ENCODE measurements around the gene NSMF. TPM values are rescaled to one million over a fixed set of nuclear protein-coding genes. Genes with fewer than 3 reads are reported as not detected.

NSMF gene
- total RNA-seq, 1 experiment from 2014 or later, result 73.4 TPM

- no peak for TF ChIP-seq EZH2 (IDR thresholded peaks at IDR 0.05; ENCODE audit: low read depth)
- TF ChIP-seq CTCF (conservative IDR thresholded peaks at IDR 0.05), result no peak
- no peak for DNase-seq
- CTCF ChIA-PET, result no interaction called here
- no peaks in the 10 kb centered on the region for H3K36me3 ChIP-seq (ENCODE audit: low read depth)
- no peak overlapping the region for H3K4me3 ChIP-seq
- H2AFZ ChIP-seq, result no peak overlapping the region
- intact Hi-C loops (cut with micrococcal nuclease; ENCODE audit: unreplicated experiment), result no loop called here
- peaks cover 4% of the 10 kb centered on the region for H3K27me3 ChIP-seq (ENCODE audit: insufficient read depth, low read depth)
- POLR2A ChIA-PET (ENCODE audit: unreplicated experiment), result no interaction called here
- no peaks in the 10 kb centered on the region for H3K79me2 ChIP-seq (ENCODE audit: low read depth)
- no peaks in the 10 kb centered on the region for H4K20me1 ChIP-seq (ENCODE audit: insufficient read depth)
- peaks cover 10% of the 10 kb centered on the region; the same call in 1 of the 2 replicates for H3F3A ChIP-seq (ENCODE audit: insufficient read depth, low read depth)
- H3K4me2 ChIP-seq, result no peak overlapping the region
- H3K9me2 ChIP-seq (ENCODE audit: insufficient read depth), result no peaks in the 10 kb centered on the region
- no peaks in the 10 kb centered on the region for H3K9me3 ChIP-seq (ENCODE audit: insufficient read depth, low read depth)
- BruUV-seq (replicated peaks), result no TSS peak
- H3K27ac ChIP-seq, result no peak overlapping the region
- peaks cover 6% of the 10 kb centered on the region for H3K4me1 ChIP-seq (replicated peaks; ENCODE audit: insufficient read depth)
Measured at GRCh38 chr9:137501457-137501856, 42.3 kb upstream of the NSMF start.

GRCh38 chr9:137500666-137501397, 41.7 kb upstream of the NSMF start:
- Histone ChIP-seq H3F3A (ENCODE audit: insufficient read depth, low read depth) (peaks cover 10% of the 10 kb centered on the region; the same call in 1 of the 2 replicates), H3K27me3 (ENCODE audit: insufficient read depth, low read depth) (no peaks in the 10 kb centered on the region; the same call in 1 of the 2 replicates), H3K4me3 (no peak overlapping the region), H2AFZ (no peak overlapping the region), H3K27ac (no peak overlapping the region), H3K4me1 (replicated peaks; ENCODE audit: insufficient read depth) (peaks cover 6% of the 10 kb centered on the region), H3K9me3 (ENCODE audit: insufficient read depth, low read depth) (no peaks in the 10 kb centered on the region), H4K20me1 (ENCODE audit: insufficient read depth) (no peaks in the 10 kb centered on the region), H3K79me2 (ENCODE audit: low read depth) (no peaks in the 10 kb centered on the region), H3K9me2 (ENCODE audit: insufficient read depth) (no peaks in the 10 kb centered on the region), H3K36me3 (ENCODE audit: low read depth) (no peaks in the 10 kb centered on the region), H3K4me2 (no peak overlapping the region)
- no TSS peak for BruUV-seq (replicated peaks)
- DNase-seq, result no peak
- CTCF ChIA-PET, result no interaction called here
- TF ChIP-seq CTCF (conservative IDR thresholded peaks at IDR 0.05), result no peak
- no peak for TF ChIP-seq EZH2 (IDR thresholded peaks at IDR 0.05; ENCODE audit: low read depth)
- POLR2A ChIA-PET (ENCODE audit: unreplicated experiment), result no interaction called here
- intact Hi-C loops (cut with micrococcal nuclease; ENCODE audit: unreplicated experiment), result no loop called here

GRCh38 chr9:137499858-137500661, 40.9 kb upstream of the NSMF start:
- intact Hi-C loops (cut with micrococcal nuclease; ENCODE audit: unreplicated experiment), result no loop called here
- no peaks in the 10 kb centered on the region for H3K36me3 ChIP-seq (ENCODE audit: low read depth)
- no TSS peak for BruUV-seq (replicated peaks)

More at GRCh38 chr9:137499858-137500661, 40.9 kb upstream of the NSMF start:
- no peak for DNase-seq
- Histone ChIP-seq H3K27ac (no peak overlapping the region), H3F3A (ENCODE audit: insufficient read depth, low read depth) (peaks cover 10% of the 10 kb centered on the region; the same call in 1 of the 2 replicates), H3K9me3 (ENCODE audit: insufficient read depth, low read depth) (no peaks in the 10 kb centered on the region), H3K4me3 (no peak overlapping the region), H4K20me1 (ENCODE audit: insufficient read depth) (no peaks in the 10 kb centered on the region), H3K79me2 (ENCODE audit: low read depth) (no peaks in the 10 kb centered on the region), H3K4me2 (no peak overlapping the region), H3K9me2 (ENCODE audit: insufficient read depth) (no peaks in the 10 kb centered on the region), H3K4me1 (replicated peaks; ENCODE audit: insufficient read depth) (peaks cover 6% of the 10 kb centered on the region), H2AFZ (no peak overlapping the region), H3K27me3 (ENCODE audit: insufficient read depth, low read depth) (no peaks in the 10 kb centered on the region)
- CTCF ChIA-PET, result interaction anchor here (0.6 kb wide), 1 partner anchor 332 kb away, joined by 4 read pairs; no protein-coding TSS in a partner anchor
- TF ChIP-seq CTCF (conservative IDR thresholded peaks at IDR 0.05) (no peak), EZH2 (IDR thresholded peaks at IDR 0.05; ENCODE audit: low read depth) (no peak)
- POLR2A ChIA-PET (ENCODE audit: unreplicated experiment), result no interaction called here
